Heart right ventricle (tissue), 16 donors: ENCODE measurements around the gene NEDD8. TPM values are rescaled to one million over a fixed set of nuclear protein-coding genes. Genes with fewer than 3 reads are reported as not detected.

Experiments used
- ATAC-seq, 8 donors: fragments of 200-7000 bp; cut with Tn5 transposase; one replicate each; pipeline ENCODE4 v1.9.1; 2020; ENCODE audit warnings: mild to moderate bottlenecking in 8 of 8, moderate library complexity in 8 of 8, moderate number of reproducible peaks in 1 of 8
- DNase-seq, 2 donors: peaks; one replicate each; pipeline ENCODE4 v3.0.0-alpha.2; 2020
- H3K27ac ChIP-seq, 10 donors: fragments of 200-600 bp; sonication (generic) in 2 of 10; one replicate each; pipeline versions ENCODE4 v1.5.0 to v1.8.0; 2020 to 2022; ENCODE audit warnings: mild to moderate bottlenecking in 3 of 10
- H3K27me3 ChIP-seq, 7 donors: fragments of 200-600 bp; one replicate each; pipeline ENCODE4 v1.8.0; 2021 to 2022; ENCODE audit warnings: mild to moderate bottlenecking in 2 of 7
- H3K36me3 ChIP-seq, 9 donors: fragments of 200-600 bp; sonication (generic) in 1 of 9; one replicate each; pipeline versions ENCODE4 v1.5.0 to v1.8.0; 2020 to 2022; ENCODE audit warnings: mild to moderate bottlenecking in 2 of 9
- H3K4me1 ChIP-seq, 9 donors: fragments of 200-600 bp; sonication (generic) in 1 of 9; one replicate each; pipeline versions ENCODE4 v1.5.0 to v1.8.0; 2020 to 2022; ENCODE audit warnings: mild to moderate bottlenecking in 4 of 9
- H3K4me3 ChIP-seq, 10 donors: fragments of 200-600 bp; sonication (generic) in 2 of 10; one replicate each; pipeline versions ENCODE4 v1.5.0 to v1.8.0; 2020 to 2022; ENCODE audit warnings: mild to moderate bottlenecking in 7 of 10, moderate library complexity in 2 of 10
- H3K9me3 ChIP-seq, 11 donors: fragments of 200-600 bp in 10 of 11; sonication (generic) in 2 of 11; one replicate each; pipeline versions ENCODE4 v1.5.0 to v1.8.0; 2013 to 2022; ENCODE audit warnings: mild to moderate bottlenecking in 2 of 11, control low read depth in 1 of 11, moderate library complexity in 1 of 11
- CTCF ChIP-seq, 9 donors: fragments of 200-600 bp; sonication (generic) in 2 of 9; IDR thresholded peaks; one replicate each; pipeline versions ENCODE4 v1.5.0 to v1.8.0; 2021 to 2022; ENCODE audit warnings: antibody characterized with exemption in 9 of 9, mild to moderate bottlenecking in 5 of 9, moderate library complexity in 1 of 9
- WGBS, 2 donors: extraction: QIAGEN DNeasy Blood & Tissue Kit; methylation state at CpG; one replicate each; pipeline ENCODE4 v1.1.7; 2013; ENCODE audit warnings: inconsistent platforms in 1 of 2; 5-methylcytosine and 5-hydroxymethylcytosine counted together
- intact Hi-C, 10 donors: fragments of 100-400 bp; cut with DNase I; formaldehyde crosslinking; loops; one replicate each; pipeline versions ENCODE4 v1.11.1 to v1.14.2; 2022
- polyA plus RNA-seq, 2 donors: library from polyadenylated mRNA; stranded (reverse); fragments of 200-250 nt; gene quantifications; one replicate each; pipeline ENCODE4 v1.2.3, GENCODE V29; 2013
- total RNA-seq, 10 donors: library from RNA; stranded (reverse); fragmentation: NEBNext Ultra II Directional in 3 of 10; extraction: Animal tissue kit (Norgen Biotek cat#: 25700) in 3 of 10; gene quantifications; one replicate each; pipeline versions ENCODE4 v1.2.1 to v1.2.4, GENCODE V29; 2021 to 2023
- donor health status: Arrhythmogenic right ventricular cardiomyopathy.
- donor health status: ischemic (EF 13 %, LVEDD 7.1; RV severe dilation, severe dysfunction).
- donor health status: healthy with polysubstance abuse.
- donor health status: DM: no; HTN: yes; CAD: no.
- donor health status: DM: no; HTN: no; CAD: no.
- donor health status: ischemic (EF 25% LVEDD 6.9; RV normal size, moderate dysfunction).
- donor health status: ischemic (EF 25% LVEDD 5.7; RV mildly dilated, moderate dysfunction).
- donor health status: healthy.
- donor health status: DM: yes; HTN: yes; CAD: no.
- donor health status: Ischemic cardiomyopathy.
- donor health status: ischemic (EF 35%, LVEDD 5.7; RV mildly dilated, moderate dysfunction).
- donor health status: nonischemic (EF 11% LVEDD 7.7; RV severe dilation, severe dysfunction).
- donor health status: DM: yes; HTN: yes; CAD: no.
- donor health status: PGD.
- donor health status: ischemic (EF 29% LVEDD 5.4; RV normal size, mild dysfunction).
- donor health status: nonischemic (EF 23%, LVEDD 6.1; RV moderate dilation, normal function).

The NEDD8 gene
- total and polyA plus RNA-seq, 12 donors: 154 to 325 (median 199) TPM

- TF ChIP-seq CTCF (IDR thresholded peaks at IDR 0.05): no peak
Measured at GRCh38 chr14:24179961-24180796, 52.0 kb downstream of the NEDD8 start.

GRCh38 chr14:24179294-24179960 is 52.7 kb downstream of the NEDD8 start:
- 89 to 90% methylated on average over 14 of the region's 14 CpGs for WGBS, 2 donors
- H3K4me1 ChIP-seq: peaks cover 0 to 19% (median 12%) of the 10 kb centered on the region in 9 donors
- intact Hi-C loops: no loop called here
- peak overlapping the region; percentile 31 to 77 (median 64) for H3K27ac ChIP-seq
- H3K4me3 ChIP-seq: no peak overlapping the region
- no peaks in the 10 kb centered on the region for H3K27me3 ChIP-seq
- ATAC-seq (peak in 7 of 8 donors; percentile 2 to 18 (median 12)), DNase-seq (no peak)
- H3K36me3 ChIP-seq: peaks cover 0 to 99% (median 38%) of the 10 kb centered on the region in 9 donors
- no peak for TF ChIP-seq CTCF (IDR thresholded peaks at IDR 0.05)
- H3K9me3 ChIP-seq: no peaks in the 10 kb centered on the region

More at GRCh38 chr14:24179961-24180796, 52.0 kb downstream of the NEDD8 start:
- Histone ChIP-seq H3K9me3 (no peaks in the 10 kb centered on the region), H3K27me3 (no peaks in the 10 kb centered on the region), H3K27ac (peak overlapping the region; percentile 31 to 77 (median 64)), H3K4me1 (peaks cover 0 to 19% (median 12%) of the 10 kb centered on the region in 9 donors), H3K4me3 (no peak overlapping the region), H3K36me3 (peaks cover 0 to 99% (median 43%) of the 10 kb centered on the region in 9 donors)
- WGBS, 2 donors: 77 to 84% methylated on average over 18 of the region's 18 CpGs
- intact Hi-C loops: no loop called here
- ATAC-seq (peak in 7 of 8 donors; percentile 18 to 79 (median 43)), DNase-seq (no peak)

- Histone ChIP-seq H3K4me3 (no peak overlapping the region), H3K9me3 (no peaks in the 10 kb centered on the region), H3K36me3 (peaks cover 0 to 99% (median 31%) of the 10 kb centered on the region in 9 donors), H3K27me3 (no peaks in the 10 kb centered on the region), H3K4me1 (peaks cover 0 to 19% (median 12%) of the 10 kb centered on the region in 9 donors), H3K27ac (peak overlapping the region in 1 of 10 donors; percentile 66)
- intact Hi-C loops: no loop called here
- DNase-seq (no peak), ATAC-seq (no peak)
- no peak for TF ChIP-seq CTCF (IDR thresholded peaks at IDR 0.05)
- WGBS, 2 donors: 93 to 99% methylated on average over 12 of the region's 12 CpGs
Measured at GRCh38 chr14:24178399-24179178, 53.6 kb downstream of the NEDD8 start.

GRCh38 chr14:24177891-24178290 is 54.3 kb downstream of the NEDD8 start:
- peaks cover 0 to 19% (median 12%) of the 10 kb centered on the region in 9 donors for H3K4me1 ChIP-seq
- no peak overlapping the region for H3K4me3 ChIP-seq
- peaks cover 0 to 99% (median 24%) of the 10 kb centered on the region in 9 donors for H3K36me3 ChIP-seq
- H3K27me3 ChIP-seq: no peaks in the 10 kb centered on the region
- no peak for TF ChIP-seq CTCF (IDR thresholded peaks at IDR 0.05)
- no peak for DNase-seq
- no peak overlapping the region for H3K27ac ChIP-seq
- WGBS, 2 donors: 88 to 89% methylated on average over 14 of the region's 14 CpGs
- H3K9me3 ChIP-seq: no peaks in the 10 kb centered on the region
- ATAC-seq: no peak
- intact Hi-C loops: no loop called here
